ENCODE results near the gene TMSB4X.

DNA sequence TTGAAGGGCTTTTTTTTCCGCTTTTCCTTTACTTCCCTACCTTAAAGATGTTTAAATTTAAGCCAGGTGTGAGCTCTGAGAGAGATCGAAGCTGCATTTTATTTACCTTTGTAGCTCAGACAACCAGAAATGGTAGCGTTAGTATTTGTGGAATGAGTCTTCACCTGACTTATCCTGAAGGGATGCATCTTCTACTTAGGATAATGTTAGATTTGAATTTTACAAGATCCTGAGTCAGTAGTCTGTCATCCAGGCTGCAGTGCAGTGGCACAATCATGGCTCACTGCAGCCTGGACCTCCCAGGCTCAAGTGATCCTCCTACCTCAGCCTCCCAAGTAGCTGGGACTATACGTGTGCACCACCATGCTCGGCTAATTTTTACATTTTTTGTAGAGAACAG is 26.2 kb downstream of the TMSB4X start:
- TF ChIP-seq, protein P1, sequence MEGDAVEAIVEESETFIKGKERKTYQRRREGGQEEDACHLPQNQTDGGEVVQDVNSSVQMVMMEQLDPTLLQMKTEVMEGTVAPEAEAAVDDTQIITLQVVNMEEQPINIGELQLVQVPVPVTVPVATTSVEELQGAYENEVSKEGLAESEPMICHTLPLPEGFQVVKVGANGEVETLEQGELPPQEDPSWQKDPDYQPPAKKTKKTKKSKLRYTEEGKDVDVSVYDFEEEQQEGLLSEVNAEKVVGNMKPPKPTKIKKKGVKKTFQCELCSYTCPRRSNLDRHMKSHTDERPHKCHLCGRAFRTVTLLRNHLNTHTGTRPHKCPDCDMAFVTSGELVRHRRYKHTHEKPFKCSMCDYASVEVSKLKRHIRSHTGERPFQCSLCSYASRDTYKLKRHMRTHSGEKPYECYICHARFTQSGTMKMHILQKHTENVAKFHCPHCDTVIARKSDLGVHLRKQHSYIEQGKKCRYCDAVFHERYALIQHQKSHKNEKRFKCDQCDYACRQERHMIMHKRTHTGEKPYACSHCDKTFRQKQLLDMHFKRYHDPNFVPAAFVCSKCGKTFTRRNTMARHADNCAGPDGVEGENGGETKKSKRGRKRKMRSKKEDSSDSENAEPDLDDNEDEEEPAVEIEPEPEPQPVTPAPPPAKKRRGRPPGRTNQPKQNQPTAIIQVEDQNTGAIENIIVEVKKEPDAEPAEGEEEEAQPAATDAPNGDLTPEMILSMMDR (IDR thresholded peaks at IDR 0.05) = no peak
- no peak for TF ChIP-seq POLR2A (IDR thresholded peaks at IDR 0.05)

Measured in esophagus squamous epithelium (tissue), 4 donors.